Aorta (tissue), 5 donors: ENCODE data around the gene AICDA. TPM values are rescaled to one million over a fixed set of nuclear protein-coding genes. Genes with fewer than 3 reads are reported as not detected.
"Not testable (repeated sequence)": the region's sequence is repeated elsewhere in the genome, so short reads cannot be mapped to it uniquely, and the experiment has no call there.

Experiments
- ATAC-seq: fragments of 200-7000 bp; cut with Tn5 transposase; one replicate; pipeline ENCODE4 v1.9.1; 2022; ENCODE audit warnings: moderate library complexity; ENCODE audit not compliant: low FRiP score
- DNase-seq, 2 donors: peaks; one replicate each; pipeline ENCODE4 v3.0.0-alpha.2; 2020
- H3K27ac ChIP-seq, 2 donors: one replicate each; pipeline ENCODE4 v1.5.1; 2013; ENCODE audit warnings: low read length in 2 of 2, mild to moderate bottlenecking in 2 of 2, moderate library complexity in 2 of 2, control low read depth in 1 of 2, inconsistent platforms in 1 of 2, low read depth in 1 of 2
- H3K27me3 ChIP-seq, 2 donors: one replicate each; pipeline ENCODE4 v1.6.1; 2013; ENCODE audit warnings: control low read depth in 1 of 2, low read length in 1 of 2, mild to moderate bottlenecking in 1 of 2, moderate library complexity in 1 of 2; ENCODE audit not compliant: insufficient read depth in 2 of 2, control insufficient read depth in 1 of 2
- H3K36me3 ChIP-seq, 2 donors: one replicate each; pipeline ENCODE4 v1.6.1; 2013; ENCODE audit warnings: control low read depth in 1 of 2, low read length in 1 of 2, mild to moderate bottlenecking in 1 of 2; ENCODE audit not compliant: insufficient read depth in 2 of 2, control insufficient read depth in 1 of 2
- H3K4me1 ChIP-seq, 2 donors: one replicate each; pipeline ENCODE4 v1.6.1; 2013; ENCODE audit warnings: low read length in 2 of 2, control low read depth in 1 of 2, mild to moderate bottlenecking in 1 of 2, moderate library complexity in 1 of 2; ENCODE audit not compliant: insufficient read depth in 2 of 2, control insufficient read depth in 1 of 2
- H3K4me3 ChIP-seq, 2 donors: one replicate each; pipeline ENCODE4 v1.5.1; 2013; ENCODE audit warnings: low read length in 2 of 2, control low read depth in 1 of 2, mild to moderate bottlenecking in 1 of 2
- H3K9me3 ChIP-seq: one replicate; pipeline ENCODE4 v1.6.1; 2013; ENCODE audit warnings: mild to moderate bottlenecking, low read length; ENCODE audit not compliant: control insufficient read depth
- WGBS, 2 donors: extraction: QIAGEN DNeasy Blood & Tissue Kit; methylation state at CpG; one replicate each; pipeline ENCODE4 v1.1.7; 2013; 5-methylcytosine and 5-hydroxymethylcytosine counted together
- intact Hi-C, 2 donors: fragments of 100-400 bp; cut with DNase I; formaldehyde crosslinking; loops; one replicate each; pipeline versions ENCODE4 v1.14.2 to v1.15.0; 2022
- polyA plus RNA-seq, 2 donors: library from polyadenylated mRNA; stranded (reverse); fragments of 200-250 nt; gene quantifications; one replicate each; pipeline ENCODE4 v1.2.3, GENCODE V29; 2013
- total RNA-seq, 2 donors: library from RNA; stranded (reverse); fragmentation: NEBNext Ultra II Directional; extraction: Animal tissue kit (Norgen Biotek cat#: 25700); gene quantifications; one replicate each; pipeline ENCODE4 v1.2.1, GENCODE V29; 2021
- donor health status: healthy with polysubstance abuse.
- donor health status: Bipolar disorder and iron deficiency.
- donor health status: DM: no; HTN: no; CAD: no.
- donor health status: DM: no; HTN: no; CAD: no.
- donor health status: DM: yes; HTN: yes; CAD: no.

Gene AICDA
- total and polyA plus RNA-seq, 4 donors, result 0.23 to 1.1 (median 0.39) TPM; not detected in 1

DNA sequence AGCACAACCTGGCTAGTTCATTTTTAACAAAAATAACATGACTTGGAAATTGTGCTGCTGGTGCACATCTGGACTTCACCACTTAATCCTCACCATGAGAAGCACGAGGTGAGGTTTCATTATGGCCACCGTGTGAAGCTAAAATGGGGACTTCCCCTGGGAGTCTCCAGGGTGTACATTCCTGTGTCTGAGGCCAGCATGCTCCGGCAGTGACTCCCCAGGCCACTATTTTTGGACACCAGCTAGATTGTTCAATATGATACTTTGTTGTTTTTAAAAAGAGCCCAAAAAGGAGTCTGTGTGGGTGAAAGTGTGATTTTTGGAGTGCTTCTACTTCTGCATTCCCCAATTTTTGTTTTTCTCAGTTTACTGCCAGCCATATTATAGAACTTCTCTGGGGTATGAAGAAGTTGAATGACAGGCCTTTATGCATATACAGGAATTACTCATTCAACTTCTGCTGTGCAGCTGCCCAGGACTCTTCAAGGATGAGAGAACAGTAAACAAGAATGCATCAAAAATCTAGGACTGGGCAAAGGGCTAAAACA is 16.9 kb upstream of the AICDA start:
- peak; percentile 65 for ATAC-seq
- Histone ChIP-seq H3K27ac (no peak overlapping the region), H3K27me3 (no peaks in the 10 kb centered on the region), H3K36me3 (no peaks in the 10 kb centered on the region), H3K4me1 (no peaks in the 10 kb centered on the region), H3K9me3 (no peaks in the 10 kb centered on the region), H3K4me3 (no peak overlapping the region)
- peak in 1 of 2 donors; percentile 58 for DNase-seq
- WGBS, 2 donors, result 1 to 2% methylated on average over 3 of the region's 3 CpGs
- intact Hi-C loops, result no loop called here

DNA sequence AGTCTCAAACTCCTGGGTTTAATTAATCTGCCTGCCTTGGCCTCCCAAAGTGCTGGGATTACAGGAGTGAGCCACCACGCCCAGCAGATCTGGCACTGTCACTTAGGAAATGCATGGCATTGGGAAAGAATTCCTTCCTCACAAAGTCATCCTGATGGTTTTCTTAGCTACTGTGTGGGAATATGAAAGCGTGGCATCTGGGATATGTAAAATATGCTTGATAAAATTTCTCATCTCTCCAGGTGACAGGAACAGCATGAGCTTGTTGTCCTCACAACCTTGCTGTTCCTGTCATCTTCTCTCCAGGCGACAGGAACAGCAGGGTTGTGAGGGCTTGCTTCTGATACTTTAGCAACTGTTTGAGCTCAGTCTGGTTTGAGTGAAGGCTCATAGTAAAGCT is 16.1 kb upstream of the AICDA start:
- H3K27ac ChIP-seq, result peak overlapping the region; percentile 22 to 64
- H3K36me3 ChIP-seq, result no peaks in the 10 kb centered on the region
- no peak overlapping the region for H3K4me3 ChIP-seq
- ATAC-seq (no peak), DNase-seq (no peak)
- intact Hi-C loops, result no loop called here
- 28 to 34% methylated on average over 3 of the region's 3 CpGs for WGBS, 2 donors
- H3K27me3 ChIP-seq, result no peaks in the 10 kb centered on the region
- H3K4me1 ChIP-seq, result no peaks in the 10 kb centered on the region
- H3K9me3 ChIP-seq, result no peaks in the 10 kb centered on the region

DNA sequence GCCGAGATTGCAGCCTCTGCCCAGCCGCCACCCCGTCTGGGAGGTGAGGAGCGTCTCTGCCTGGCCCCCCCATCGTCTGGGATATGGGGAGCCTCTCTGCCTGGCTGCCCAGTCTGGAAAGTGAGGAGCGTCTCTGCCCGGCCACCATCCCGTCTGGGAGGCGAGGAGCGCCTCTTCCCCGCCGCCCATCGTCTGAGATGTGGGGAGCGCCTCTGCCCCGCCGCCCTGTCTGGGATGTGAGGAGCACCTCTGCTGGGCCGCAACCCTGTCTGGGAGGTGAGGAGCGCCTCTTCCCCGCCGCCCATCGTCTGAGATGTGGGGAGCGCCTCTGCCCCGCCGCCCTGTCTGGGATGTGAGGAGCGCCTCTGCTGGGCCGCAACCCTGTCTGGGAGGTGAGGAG is 12.1 kb upstream of the AICDA start:
- H3K9me3 ChIP-seq, H3K4me3 ChIP-seq, ATAC-seq, H3K27ac ChIP-seq, H3K27me3 ChIP-seq, intact Hi-C loops, DNase-seq, H3K36me3 ChIP-seq, H3K4me1 ChIP-seq: not testable (repeated sequence)
- 97 to 99% methylated on average over 19 to 25 of the region's 26 CpGs for WGBS, 2 donors

DNA sequence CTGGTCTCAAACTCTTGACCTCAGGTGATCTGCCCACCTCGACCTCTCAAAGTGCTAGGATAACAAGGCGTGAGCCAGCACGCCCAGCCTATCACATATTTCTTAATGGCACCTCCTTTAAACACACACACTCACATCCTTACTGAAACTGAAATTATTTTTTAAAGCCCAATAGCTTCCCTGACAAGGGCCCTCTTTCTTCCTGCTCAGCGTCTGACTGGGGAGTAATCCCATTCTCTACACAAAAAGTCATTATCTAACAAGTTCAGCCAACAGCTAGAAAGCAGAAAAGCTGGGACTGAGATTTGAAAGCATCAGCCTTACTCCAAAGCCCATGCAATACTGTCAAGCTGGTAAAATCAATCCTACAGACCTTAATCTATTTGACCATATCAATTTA is 10.0 kb upstream of the AICDA start:
- Histone ChIP-seq H3K27me3 (no peaks in the 10 kb centered on the region), H3K9me3 (no peaks in the 10 kb centered on the region), H3K36me3 (no peaks in the 10 kb centered on the region), H3K27ac (no peak overlapping the region), H3K4me3 (no peak overlapping the region), H3K4me1 (peaks cover 0 to 4% of the 10 kb centered on the region in 2 donors)
- ATAC-seq, result no peak
- intact Hi-C loops, result no loop called here
- 79 to 83% methylated on average over 4 of the region's 4 CpGs for WGBS, 2 donors
- DNase-seq, result no peak

DNA sequence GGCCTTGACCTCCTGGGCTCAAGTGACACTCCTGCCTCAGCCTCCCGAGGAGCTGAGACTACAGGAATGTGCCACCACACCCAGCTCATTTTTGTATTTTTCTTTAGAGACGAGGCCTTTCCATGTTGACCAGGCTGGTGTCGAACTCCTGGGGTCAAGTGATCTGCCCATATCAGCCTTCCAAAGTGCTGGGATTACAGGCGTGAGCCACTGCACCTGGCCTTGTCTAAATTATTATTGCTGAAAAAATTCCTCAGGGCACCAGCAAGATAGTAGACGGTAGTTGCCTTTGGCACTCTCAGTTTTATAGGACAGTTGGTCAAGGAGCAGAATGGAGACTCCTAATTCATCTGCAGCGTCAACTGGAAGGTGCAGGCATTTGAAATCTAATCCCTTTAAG is 2.5 kb upstream of the AICDA start:
- Histone ChIP-seq H3K36me3 (no peaks in the 10 kb centered on the region), H3K4me3 (no peak overlapping the region), H3K27ac (no peak overlapping the region), H3K27me3 (no peaks in the 10 kb centered on the region), H3K9me3 (no peaks in the 10 kb centered on the region), H3K4me1 (peaks cover 0 to 4% of the 10 kb centered on the region in 2 donors)
- 81 to 88% methylated on average over 6 of the region's 6 CpGs for WGBS, 2 donors
- ATAC-seq (no peak), DNase-seq (no peak)
- intact Hi-C loops, result no loop called here

DNA sequence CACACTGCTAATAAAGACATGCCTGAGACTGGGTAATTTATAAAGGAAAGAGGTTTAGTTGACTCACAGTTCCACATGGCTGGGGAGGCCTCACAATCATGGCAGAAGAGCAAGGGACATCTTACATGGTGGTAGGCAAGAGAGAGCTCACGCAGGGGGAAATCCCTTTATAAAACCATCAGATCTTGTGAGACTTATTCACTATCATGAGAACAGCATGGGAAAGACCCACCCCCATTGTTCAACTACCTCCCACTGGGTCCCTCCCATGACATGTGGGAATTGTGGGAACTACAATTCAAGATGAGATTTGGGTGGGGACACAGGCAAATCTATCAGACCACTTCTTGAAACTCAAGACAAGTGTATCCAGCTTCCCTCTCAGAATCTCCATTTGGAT is 1.2 kb upstream of the AICDA start:
- 100% methylated on average over 1 of the region's 1 CpG for WGBS, 2 donors
- H3K27me3 ChIP-seq, H3K36me3 ChIP-seq, H3K9me3 ChIP-seq, H3K4me3 ChIP-seq, H3K27ac ChIP-seq, ATAC-seq, DNase-seq, H3K4me1 ChIP-seq, intact Hi-C loops: not testable (repeated sequence)

DNA sequence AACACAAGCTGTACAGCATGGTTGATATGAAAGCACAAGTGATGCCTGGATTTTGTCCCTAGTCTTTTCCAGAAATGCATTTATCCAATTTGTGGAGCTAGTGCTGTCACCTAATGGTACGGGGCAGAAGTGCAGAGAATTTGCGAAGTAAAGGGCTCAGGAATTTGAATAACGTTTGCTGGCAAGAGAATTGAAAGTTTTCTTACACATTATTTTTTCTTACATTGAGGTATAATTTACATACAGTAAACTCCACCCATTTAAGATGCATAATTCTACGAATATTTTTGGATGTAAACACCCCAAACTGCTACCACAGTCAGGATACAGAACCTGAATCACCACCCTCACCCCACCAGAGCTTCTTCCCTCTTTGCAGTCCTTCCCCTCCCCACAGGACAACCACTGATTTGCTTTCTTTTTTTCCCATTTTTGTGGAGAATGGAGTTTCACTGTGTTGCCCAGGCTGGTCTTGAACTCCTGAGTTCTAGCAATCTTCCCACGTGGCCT is 3.5 kb downstream of the AICDA start:
- H3K36me3 ChIP-seq, result no peaks in the 10 kb centered on the region
- H3K27ac ChIP-seq, result no peak overlapping the region
- DNase-seq, result no peak
- H3K9me3 ChIP-seq, result no peaks in the 10 kb centered on the region
- H3K4me1 ChIP-seq, result no peaks in the 10 kb centered on the region
- H3K27me3 ChIP-seq, result no peaks in the 10 kb centered on the region
- no peak overlapping the region for H3K4me3 ChIP-seq
- ATAC-seq, result no peak
- WGBS, 2 donors, result 19% methylated on average over 5 of the region's 5 CpGs
- intact Hi-C loops, result loop anchor here (1.0 to 5.0 kb wide), 2 partner anchors 62 to 65 kb away; no protein-coding TSS in a partner anchor

DNA sequence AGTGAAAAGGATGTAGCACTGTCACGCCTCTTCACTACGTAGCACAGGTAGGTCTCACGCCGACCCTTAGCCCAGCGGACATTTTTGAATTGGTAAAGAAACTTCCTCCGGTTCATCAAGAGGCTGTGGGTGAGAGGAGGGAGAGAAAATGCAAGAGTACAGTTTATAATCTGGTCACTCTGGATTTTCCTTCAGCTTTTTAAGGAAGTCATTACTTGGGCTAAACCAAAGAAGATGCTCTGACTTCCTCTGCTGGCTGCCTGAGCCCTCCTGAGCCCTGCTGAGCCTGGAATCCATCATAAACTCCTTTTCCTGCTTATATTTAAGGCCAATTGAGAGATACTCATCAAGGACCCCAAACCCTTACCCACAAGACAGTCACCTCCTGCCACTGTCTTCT is 5.8 kb downstream of the AICDA start:
- ATAC-seq, result no peak
- no peaks in the 10 kb centered on the region for H3K9me3 ChIP-seq
- no peaks in the 10 kb centered on the region for H3K36me3 ChIP-seq
- H3K4me1 ChIP-seq, result no peaks in the 10 kb centered on the region
- no peak overlapping the region for H3K4me3 ChIP-seq
- no peak for DNase-seq
- intact Hi-C loops, result loop anchor here in 1 of 2 donors (5.0 kb wide), 1 partner anchor 60 kb away; no protein-coding TSS in a partner anchor
- 95 to 96% methylated on average over 6 of the region's 6 CpGs for WGBS, 2 donors
- no peak overlapping the region for H3K27ac ChIP-seq
- H3K27me3 ChIP-seq, result no peaks in the 10 kb centered on the region

DNA sequence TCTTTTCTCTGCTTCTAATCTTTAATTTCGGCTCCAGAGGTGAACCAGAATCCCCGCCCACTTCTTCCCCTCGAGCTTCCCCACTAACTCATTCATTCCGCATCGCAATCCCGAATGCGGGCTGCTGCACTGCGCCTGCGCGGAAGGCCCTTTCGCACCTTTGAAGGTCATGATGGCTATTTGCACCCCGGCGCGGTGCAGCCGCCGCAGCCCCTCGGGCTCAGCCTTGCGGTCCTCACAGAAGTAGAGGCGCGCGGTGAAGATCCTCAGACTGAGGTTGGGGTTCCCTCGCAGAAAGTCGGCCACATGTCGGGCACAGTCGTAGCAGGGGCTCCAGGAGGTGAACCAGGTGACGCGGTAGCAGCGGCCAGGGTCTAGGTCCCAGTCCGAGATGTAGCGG is 7.6 kb downstream of the AICDA start:
- intact Hi-C loops, result loop anchor here in 1 of 2 donors (5.0 kb wide), 1 partner anchor 58 kb away; no protein-coding TSS in a partner anchor
- no peak overlapping the region for H3K4me3 ChIP-seq
- H3K27ac ChIP-seq, result no peak overlapping the region
- no peaks in the 10 kb centered on the region for H3K9me3 ChIP-seq
- no peaks in the 10 kb centered on the region for H3K27me3 ChIP-seq
- ATAC-seq (no peak), DNase-seq (no peak)
- no peaks in the 10 kb centered on the region for H3K36me3 ChIP-seq
- H3K4me1 ChIP-seq, result no peaks in the 10 kb centered on the region
- 94 to 96% methylated on average over 30 of the region's 30 CpGs for WGBS, 2 donors
